Measurements from ENCODE around the gene RNF14. TPM values are rescaled to one million over a fixed set of nuclear protein-coding genes. Genes with fewer than 3 reads are reported as not detected.

RNF14 gene
- total and polyA plus RNA-seq, 10 of the 15 experiments (the other 5 are each of a cell fraction or from before 2014, with no cell fraction given), result 13.2 to 41.8 (median 28.3) TPM

DNA sequence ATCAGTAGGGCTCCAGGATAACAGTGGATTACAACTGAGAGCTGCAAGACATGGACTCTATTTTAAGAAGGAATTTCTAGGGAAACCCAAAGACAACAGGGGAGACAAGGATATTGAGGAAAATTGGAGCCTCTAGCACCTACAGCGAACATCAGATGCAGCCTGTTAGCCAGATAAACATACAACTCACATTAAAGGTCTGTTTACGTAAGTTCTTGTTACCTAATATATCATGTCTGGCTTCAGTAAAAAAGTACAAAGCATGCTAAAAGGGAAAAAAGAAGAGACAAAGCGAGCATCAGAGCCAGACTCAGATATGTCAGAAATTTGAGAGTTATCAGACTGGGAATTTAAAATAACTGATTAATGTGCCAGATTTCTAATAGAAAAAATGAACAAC is 26.8 kb downstream of the RNF14 start:
- Histone ChIP-seq H3K27me3 (replicated peaks in 1 of 2; ENCODE audit: control insufficient read depth in 2 of 2, insufficient read depth in 2 of 2, low read length in 1 of 2) (no peaks in the 10 kb centered on the region), H3K27ac (ENCODE audit: control insufficient read depth, insufficient read depth) (no peak overlapping the region), H2AFZ (ENCODE audit: control insufficient read depth, low read depth, low read length) (no peak overlapping the region), H3K9ac (ENCODE audit: control insufficient read depth, insufficient read depth, low read length) (no peak overlapping the region), H3K4me2 (ENCODE audit: control insufficient read depth, insufficient read depth) (no peak overlapping the region), H3K79me2 (ENCODE audit: control insufficient read depth, insufficient read depth, low read length) (no peaks in the 10 kb centered on the region), H4K20me1 (ENCODE audit: control insufficient read depth, insufficient read depth) (no peaks in the 10 kb centered on the region), H3K36me3 (ENCODE audit: control insufficient read depth in 2 of 2, insufficient read depth in 2 of 2, low read length in 1 of 2) (peaks cover 0 to 3% of the 10 kb centered on the region in 2 experiments; a peak in 1 of 4 replicates), H3K4me3 (no peak overlapping the region), H3K4me1 (ENCODE audit: control insufficient read depth, insufficient read depth, low read length) (no peaks in the 10 kb centered on the region), H3K9me3 (replicated peaks; ENCODE audit: control insufficient read depth, insufficient read depth, low read length) (no peaks in the 10 kb centered on the region)
- CTCF ChIA-PET, result interaction anchor here (0.7 to 9.5 kb wide), 4 partner anchors 20 to 150 kb away, joined by 3 to 110 read pairs (median 8); no protein-coding TSS in a partner anchor
- no TSS peak for BruUV-seq (replicated peaks)
- SMC1A ChIA-PET (ENCODE audit: uncharacterized antibody, unreplicated experiment), result no interaction called here
- in situ Hi-C loops (cut with MboI) (no loop called here), intact Hi-C loops (cut with micrococcal nuclease; ENCODE audit: unreplicated experiment) (no loop called here)
- DNase-seq (ENCODE audit: low read depth, low spot score) (no peak), FAIRE-seq (no peak), ATAC-seq (no peak)
- RAD21 ChIA-PET (ENCODE audit: unreplicated experiment), result interaction anchor here (1.2 kb wide), 1 partner anchor 148 kb away, joined by 4 read pairs; no protein-coding TSS in a partner anchor
- 97% methylated on average over 3 of the region's 3 CpGs for WGBS (ENCODE audit: insufficient coverage, insufficient replicate concordance, low lambda C conversion rate, missing lambda C conversion rate)
- POLR2A ChIA-PET, result interaction anchor here (1.2 kb wide), 1 partner anchor 17 kb away, joined by 3 read pairs; the partner anchor contains the start of gene GNPDA1
- TF ChIP-seq IRF4 (IDR thresholded peaks at IDR 0.05; ENCODE audit: low read depth, low read length) (no peak), POLR2A (IDR thresholded peaks at IDR 0.05; ENCODE audit: low read depth, low read length) (no peak), EP300 (IDR thresholded peaks at IDR 0.05; ENCODE audit: borderline replicate concordance in 1 of 2, control insufficient read depth in 1 of 2, low read depth in 2 of 2, low read length in 2 of 2) (no peak), EED (IDR thresholded peaks at IDR 0.05; ENCODE audit: low read depth) (no peak), NFXL1 (IDR thresholded peaks at IDR 0.05; ENCODE audit: borderline replicate concordance) (no peak), POLR2AphosphoS5 (IDR thresholded peaks at IDR 0.05; ENCODE audit: low read length) (no peak), IKZF1 (conservative IDR thresholded peaks at IDR 0.05) (no peak), HCFC1 (IDR thresholded peaks at IDR 0.05; ENCODE audit: low read length) (no peak), RAD51 (IDR thresholded peaks at IDR 0.05) (no peak), DPF2 (IDR thresholded peaks at IDR 0.05) (no peak), WRNIP1 (IDR thresholded peaks at IDR 0.05; ENCODE audit: borderline replicate concordance, low read depth, low read length) (no peak)
- TF ChIP-seq, protein P1, sequence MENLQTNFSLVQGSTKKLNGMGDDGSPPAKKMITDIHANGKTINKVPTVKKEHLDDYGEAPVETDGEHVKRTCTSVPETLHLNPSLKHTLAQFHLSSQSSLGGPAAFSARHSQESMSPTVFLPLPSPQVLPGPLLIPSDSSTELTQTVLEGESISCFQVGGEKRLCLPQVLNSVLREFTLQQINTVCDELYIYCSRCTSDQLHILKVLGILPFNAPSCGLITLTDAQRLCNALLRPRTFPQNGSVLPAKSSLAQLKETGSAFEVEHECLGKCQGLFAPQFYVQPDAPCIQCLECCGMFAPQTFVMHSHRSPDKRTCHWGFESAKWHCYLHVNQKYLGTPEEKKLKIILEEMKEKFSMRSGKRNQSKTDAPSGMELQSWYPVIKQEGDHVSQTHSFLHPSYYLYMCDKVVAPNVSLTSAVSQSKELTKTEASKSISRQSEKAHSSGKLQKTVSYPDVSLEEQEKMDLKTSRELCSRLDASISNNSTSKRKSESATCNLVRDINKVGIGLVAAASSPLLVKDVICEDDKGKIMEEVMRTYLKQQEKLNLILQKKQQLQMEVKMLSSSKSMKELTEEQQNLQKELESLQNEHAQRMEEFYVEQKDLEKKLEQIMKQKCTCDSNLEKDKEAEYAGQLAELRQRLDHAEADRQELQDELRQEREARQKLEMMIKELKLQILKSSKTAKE (IDR thresholded peaks at IDR 0.05; ENCODE audit: low read depth, poor library complexity, severe bottlenecking), result no peak
- TF ChIP-seq, protein P2, sequence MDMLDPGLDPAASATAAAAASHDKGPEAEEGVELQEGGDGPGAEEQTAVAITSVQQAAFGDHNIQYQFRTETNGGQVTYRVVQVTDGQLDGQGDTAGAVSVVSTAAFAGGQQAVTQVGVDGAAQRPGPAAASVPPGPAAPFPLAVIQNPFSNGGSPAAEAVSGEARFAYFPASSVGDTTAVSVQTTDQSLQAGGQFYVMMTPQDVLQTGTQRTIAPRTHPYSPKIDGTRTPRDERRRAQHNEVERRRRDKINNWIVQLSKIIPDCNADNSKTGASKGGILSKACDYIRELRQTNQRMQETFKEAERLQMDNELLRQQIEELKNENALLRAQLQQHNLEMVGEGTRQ (IDR thresholded peaks at IDR 0.05; ENCODE audit: borderline replicate concordance, low read depth, low read length), result no peak
- TF ChIP-seq, protein P3, sequence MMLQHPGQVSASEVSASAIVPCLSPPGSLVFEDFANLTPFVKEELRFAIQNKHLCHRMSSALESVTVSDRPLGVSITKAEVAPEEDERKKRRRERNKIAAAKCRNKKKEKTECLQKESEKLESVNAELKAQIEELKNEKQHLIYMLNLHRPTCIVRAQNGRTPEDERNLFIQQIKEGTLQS (IDR thresholded peaks at IDR 0.05; ENCODE audit: borderline replicate concordance, extremely low read depth, low read depth, low read length), result no peak
- TF ChIP-seq, protein P4, sequence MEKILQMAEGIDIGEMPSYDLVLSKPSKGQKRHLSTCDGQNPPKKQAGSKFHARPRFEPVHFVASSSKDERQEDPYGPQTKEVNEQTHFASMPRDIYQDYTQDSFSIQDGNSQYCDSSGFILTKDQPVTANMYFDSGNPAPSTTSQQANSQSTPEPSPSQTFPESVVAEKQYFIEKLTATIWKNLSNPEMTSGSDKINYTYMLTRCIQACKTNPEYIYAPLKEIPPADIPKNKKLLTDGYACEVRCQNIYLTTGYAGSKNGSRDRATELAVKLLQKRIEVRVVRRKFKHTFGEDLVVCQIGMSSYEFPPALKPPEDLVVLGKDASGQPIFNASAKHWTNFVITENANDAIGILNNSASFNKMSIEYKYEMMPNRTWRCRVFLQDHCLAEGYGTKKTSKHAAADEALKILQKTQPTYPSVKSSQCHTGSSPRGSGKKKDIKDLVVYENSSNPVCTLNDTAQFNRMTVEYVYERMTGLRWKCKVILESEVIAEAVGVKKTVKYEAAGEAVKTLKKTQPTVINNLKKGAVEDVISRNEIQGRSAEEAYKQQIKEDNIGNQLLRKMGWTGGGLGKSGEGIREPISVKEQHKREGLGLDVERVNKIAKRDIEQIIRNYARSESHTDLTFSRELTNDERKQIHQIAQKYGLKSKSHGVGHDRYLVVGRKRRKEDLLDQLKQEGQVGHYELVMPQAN (conservative IDR thresholded peaks at IDR 0.05), result no peak
- TF ChIP-seq, protein P5, sequence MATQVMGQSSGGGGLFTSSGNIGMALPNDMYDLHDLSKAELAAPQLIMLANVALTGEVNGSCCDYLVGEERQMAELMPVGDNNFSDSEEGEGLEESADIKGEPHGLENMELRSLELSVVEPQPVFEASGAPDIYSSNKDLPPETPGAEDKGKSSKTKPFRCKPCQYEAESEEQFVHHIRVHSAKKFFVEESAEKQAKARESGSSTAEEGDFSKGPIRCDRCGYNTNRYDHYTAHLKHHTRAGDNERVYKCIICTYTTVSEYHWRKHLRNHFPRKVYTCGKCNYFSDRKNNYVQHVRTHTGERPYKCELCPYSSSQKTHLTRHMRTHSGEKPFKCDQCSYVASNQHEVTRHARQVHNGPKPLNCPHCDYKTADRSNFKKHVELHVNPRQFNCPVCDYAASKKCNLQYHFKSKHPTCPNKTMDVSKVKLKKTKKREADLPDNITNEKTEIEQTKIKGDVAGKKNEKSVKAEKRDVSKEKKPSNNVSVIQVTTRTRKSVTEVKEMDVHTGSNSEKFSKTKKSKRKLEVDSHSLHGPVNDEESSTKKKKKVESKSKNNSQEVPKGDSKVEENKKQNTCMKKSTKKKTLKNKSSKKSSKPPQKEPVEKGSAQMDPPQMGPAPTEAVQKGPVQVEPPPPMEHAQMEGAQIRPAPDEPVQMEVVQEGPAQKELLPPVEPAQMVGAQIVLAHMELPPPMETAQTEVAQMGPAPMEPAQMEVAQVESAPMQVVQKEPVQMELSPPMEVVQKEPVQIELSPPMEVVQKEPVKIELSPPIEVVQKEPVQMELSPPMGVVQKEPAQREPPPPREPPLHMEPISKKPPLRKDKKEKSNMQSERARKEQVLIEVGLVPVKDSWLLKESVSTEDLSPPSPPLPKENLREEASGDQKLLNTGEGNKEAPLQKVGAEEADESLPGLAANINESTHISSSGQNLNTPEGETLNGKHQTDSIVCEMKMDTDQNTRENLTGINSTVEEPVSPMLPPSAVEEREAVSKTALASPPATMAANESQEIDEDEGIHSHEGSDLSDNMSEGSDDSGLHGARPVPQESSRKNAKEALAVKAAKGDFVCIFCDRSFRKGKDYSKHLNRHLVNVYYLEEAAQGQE (IDR thresholded peaks at IDR 0.05; ENCODE audit: low read depth, low read length), result no peak
